MM.1S (cell line): Measurements from ENCODE around the gene KDM4B.

Source experiments
- EZH2 ChIP-seq: fragments of 300-600 bp; sonication (generic); optimal IDR thresholded peaks from 2 replicates; pipeline ENCODE3; 2017; ENCODE audit warnings: low read depth, mild to moderate bottlenecking, antibody characterized with exemption, low read length, mixed read lengths
- EZH2phosphoT487 ChIP-seq: fragments of 300-600 bp; sonication (generic); IDR thresholded peaks from 2 replicates; pipeline ENCODE4 v1.6.1; 2018; ENCODE audit warnings: antibody characterized with exemption, low read length
- TF ChIP-seq, protein P1 (sequence below): fragments of 300-600 bp; sonication (generic); IDR thresholded peaks from 2 replicates; pipeline ENCODE4 v1.5.1; 2016; ENCODE audit warnings: antibody characterized with exemption, low read length, mixed read lengths

DNA sequence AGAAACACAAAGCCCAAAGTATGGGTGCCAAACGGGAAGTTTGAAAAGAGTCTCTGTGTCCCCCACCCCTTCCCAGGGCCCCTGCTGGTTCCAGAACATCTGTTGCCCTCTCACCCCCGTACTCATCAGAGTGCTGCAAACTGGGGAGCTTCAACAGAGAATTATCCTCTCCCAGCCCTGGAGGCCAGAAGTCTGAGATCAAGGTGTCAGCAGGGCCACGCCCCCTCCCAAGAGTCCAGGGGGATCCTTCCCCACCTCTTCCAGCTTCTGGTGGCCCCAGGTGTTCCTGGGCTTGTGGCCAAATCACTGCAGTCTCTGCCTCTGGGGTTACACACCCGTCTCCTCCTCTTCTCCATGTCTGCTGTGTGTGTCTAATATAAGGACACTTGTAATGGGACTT lies 188.3 kb downstream of the KDM4B start:
- TF ChIP-seq, protein P1, sequence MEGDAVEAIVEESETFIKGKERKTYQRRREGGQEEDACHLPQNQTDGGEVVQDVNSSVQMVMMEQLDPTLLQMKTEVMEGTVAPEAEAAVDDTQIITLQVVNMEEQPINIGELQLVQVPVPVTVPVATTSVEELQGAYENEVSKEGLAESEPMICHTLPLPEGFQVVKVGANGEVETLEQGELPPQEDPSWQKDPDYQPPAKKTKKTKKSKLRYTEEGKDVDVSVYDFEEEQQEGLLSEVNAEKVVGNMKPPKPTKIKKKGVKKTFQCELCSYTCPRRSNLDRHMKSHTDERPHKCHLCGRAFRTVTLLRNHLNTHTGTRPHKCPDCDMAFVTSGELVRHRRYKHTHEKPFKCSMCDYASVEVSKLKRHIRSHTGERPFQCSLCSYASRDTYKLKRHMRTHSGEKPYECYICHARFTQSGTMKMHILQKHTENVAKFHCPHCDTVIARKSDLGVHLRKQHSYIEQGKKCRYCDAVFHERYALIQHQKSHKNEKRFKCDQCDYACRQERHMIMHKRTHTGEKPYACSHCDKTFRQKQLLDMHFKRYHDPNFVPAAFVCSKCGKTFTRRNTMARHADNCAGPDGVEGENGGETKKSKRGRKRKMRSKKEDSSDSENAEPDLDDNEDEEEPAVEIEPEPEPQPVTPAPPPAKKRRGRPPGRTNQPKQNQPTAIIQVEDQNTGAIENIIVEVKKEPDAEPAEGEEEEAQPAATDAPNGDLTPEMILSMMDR: no peak
- TF ChIP-seq EZH2 (no peak), EZH2phosphoT487 (no peak)
